GM19035 (cell line): Measurements from ENCODE around the gene SHROOM3.

ENCODE experiments used
- ATAC-seq: cut with Tn5 transposase; IDR thresholded peaks from one replicate; pipeline ENCODE4 v1.9.1; 2021; ENCODE audit not compliant: unreplicated experiment

Gene SHROOM3

DNA sequence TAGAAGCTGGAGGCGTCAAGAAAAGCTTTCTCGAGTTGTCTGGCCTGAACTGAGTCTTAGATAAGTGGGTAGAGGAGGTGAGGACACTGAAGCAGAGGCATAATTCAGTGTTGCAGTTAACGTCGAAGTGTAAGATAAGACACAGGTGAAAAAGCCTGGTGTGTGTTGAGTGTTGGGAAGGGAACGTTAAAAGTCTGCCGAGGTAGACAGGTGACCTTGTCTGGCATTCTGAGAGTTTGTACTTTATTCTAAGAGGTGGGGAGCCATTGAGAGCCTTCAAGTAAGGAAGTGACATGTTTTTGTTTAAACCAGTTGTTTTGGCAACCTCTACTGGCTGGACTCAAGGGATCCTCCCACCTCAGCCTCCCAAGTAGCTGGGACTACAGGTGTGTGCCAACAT, 219.1 kb downstream of the SHROOM3 start:
- ATAC-seq, result no peak

DNA sequence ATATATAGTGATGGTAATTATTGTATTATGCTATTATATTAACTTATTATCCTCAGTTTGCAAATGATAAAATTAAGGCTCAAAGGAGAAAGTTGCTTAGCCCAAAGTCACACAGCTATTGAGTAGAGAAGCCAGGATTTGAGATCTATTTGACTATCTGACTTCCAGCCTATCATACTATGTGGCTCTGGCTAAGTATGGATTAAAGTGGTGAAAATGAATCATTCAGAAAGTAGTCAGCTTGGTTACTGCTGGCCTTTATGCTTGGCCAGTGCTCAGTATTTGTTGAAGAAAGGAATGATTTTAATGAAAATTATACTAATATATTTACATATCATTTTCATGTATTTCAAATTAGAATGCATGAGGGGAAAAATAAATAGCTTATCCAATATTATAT, 219.8 kb downstream of the SHROOM3 start:
- ATAC-seq, result no peak

DNA sequence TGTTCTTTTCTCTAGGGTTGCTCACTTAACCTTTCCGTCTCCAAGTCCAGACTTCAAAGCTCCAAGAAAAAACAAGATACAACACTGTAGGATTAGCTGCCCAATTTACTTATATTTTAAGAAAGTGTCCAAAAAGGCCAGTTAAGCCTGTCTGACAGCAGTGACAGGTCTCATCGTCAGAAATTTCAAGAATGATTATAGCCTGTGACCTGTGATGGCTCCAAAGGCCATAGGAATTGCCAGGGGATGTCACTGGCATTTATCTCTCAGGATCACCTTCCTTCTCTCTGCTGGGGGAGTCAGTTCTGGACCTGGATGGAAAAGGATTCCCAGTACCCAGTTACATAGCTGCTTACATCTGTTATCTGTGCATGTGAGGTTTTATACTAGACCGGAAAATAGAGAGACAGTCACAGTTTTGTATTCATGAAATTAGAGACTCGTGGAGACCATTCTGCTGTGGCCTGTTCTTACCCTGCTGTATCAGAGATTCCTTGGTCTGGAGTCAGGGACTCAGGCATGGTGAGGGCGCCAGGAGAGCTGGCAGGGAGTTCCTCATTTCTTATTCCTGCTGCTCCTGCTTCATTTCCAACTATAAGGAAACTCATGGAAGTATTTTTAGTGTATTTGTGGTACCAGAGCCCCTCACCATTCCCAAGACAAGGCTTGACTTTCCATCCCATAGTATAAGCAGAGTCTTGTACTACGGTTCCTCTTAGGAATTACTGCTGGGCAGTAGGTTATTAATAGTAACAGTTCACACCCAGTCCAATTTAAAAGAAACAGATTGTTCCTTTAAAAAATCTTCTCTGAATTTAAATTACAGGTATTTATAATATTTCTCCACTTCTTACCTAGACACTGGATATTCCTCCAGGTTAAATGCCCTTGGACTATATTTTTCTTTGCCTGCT, 220.8 kb downstream of the SHROOM3 start:
- ATAC-seq, result no peak

DNA sequence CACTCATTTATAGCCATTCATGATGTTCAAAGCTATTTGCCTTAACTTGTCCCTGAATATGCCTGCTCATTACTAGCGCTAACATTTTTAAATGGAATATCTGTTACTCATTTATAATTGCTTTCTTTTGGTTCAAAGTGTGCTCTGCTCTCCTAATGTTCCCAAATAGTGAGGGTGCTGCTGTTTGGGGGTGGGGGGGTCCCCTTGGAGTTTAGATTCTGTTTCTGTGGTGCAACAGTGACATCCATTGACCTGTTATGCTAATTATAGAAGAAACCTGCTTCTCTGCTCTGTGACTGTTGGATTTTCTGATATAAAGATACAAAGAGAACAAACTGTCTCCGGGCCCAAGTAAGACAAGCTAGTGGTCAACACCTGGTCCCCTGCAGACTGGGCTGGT, 222.4 kb downstream of the SHROOM3 start:
- no peak for ATAC-seq

DNA sequence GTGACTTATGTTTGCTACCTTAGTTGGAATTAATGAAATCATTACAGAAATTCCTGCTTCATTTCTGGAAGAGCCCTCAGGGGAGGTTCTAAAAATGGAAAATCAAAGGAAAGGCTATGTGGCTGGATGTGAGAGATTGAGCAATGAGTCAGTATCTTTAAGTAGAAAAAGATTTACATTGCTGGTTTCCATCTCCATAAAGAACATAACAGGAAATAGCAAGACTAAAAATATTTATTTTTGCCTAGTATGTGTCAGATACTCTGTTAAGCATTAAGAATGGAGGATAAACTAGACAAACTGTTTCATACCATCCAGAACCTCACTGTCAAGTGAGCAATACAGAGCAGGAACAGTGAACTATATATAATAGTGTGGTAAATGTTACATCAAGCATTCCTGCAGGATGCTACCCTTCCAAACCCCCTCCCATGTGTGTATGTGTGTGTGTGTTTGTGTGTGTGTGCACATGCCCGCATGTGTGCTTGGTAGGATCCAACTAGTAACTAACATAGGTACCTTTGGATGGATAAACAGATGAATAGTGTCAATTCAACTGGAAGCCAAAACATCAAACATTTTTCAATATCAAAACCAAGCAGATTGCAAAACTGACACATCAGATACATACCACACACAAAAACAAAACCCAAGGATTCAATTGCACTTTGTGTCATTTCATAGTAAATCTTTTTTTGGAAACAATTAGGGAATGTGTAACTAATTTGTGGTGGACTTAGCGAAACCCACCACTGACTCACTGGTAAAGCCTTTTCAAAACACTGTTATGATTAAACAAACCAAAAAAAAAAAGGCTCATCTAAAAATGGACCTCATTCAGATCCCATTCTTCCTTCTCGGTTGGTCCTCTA, 223.4 kb downstream of the SHROOM3 start:
- ATAC-seq, result no peak

DNA sequence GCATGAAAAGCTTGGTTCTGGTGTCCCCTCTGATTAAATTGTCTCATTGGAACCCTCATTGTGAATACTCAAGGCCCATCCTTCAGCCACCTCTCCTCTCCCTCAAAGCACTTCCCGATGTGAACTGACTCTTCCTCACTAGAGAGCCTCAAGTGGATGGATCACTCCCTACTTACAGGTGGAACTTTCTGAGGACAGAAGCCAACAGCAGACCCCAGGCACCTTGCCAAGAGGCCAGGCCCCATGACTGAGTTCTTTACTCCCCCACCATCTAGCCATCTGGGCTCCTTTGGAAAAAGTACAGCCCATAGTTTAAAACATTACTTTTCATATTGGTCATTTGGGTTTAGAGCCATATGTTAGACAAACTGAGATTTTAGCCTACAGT, 224.1 kb downstream of the SHROOM3 start:
- no peak for ATAC-seq

DNA sequence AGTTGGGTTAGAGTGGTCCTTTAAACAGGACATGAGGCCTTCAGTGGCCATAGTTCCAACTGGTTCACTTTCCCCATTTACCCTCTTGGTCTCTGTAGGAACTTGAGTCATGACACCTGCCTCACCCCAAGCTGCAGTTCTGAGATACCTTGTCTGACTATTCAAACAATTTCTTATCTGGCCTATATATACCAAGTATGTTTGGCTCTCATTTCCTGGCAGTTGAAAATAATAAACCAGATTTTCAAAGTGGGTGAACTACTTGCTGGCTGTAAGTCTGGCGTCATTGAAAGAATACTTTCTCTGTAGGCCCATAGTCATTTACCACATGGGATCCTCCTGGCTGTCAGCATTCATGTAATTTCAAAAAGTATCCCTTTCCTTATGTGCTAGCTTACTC, 228.8 kb downstream of the SHROOM3 start:
- ATAC-seq, result no peak

DNA sequence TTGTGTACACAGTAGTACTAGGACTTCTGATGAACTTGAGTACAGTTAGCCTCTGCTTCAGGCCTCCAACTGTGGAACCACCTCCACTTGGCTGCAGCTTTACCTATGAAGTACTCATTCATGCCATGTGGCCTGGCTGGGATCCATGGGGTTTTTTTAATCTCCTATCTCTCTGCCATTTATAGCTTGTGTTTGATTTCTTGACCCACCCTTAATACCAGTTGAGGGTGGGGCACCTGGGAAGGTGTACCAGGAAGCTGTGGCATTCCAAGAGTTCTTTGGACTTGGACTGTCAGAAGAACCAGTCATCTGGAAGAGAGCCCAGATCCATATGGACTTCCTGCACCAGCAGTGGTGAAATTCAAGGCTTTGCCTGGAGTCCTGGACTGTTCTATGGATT, 230.1 kb downstream of the SHROOM3 start:
- ATAC-seq, result no peak

DNA sequence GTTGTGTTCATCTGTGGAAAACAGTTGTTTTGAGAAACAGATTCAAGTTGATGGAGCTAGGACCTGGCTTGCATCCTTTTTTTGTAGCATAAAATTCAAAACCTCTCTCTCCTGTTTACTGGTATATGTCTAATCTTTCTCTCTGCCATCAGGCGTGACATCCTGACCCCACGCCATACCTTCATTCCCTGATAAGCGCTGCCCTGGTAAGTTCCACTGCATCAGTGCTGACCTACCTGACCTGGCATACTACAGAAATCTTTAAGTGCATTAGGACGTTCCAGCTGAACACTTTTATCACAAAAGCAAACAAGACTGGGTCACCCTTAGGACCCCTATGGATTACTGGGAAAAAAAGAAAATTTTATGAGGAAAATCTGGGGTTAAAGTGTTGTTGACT, 230.7 kb downstream of the SHROOM3 start:
- no peak for ATAC-seq

DNA sequence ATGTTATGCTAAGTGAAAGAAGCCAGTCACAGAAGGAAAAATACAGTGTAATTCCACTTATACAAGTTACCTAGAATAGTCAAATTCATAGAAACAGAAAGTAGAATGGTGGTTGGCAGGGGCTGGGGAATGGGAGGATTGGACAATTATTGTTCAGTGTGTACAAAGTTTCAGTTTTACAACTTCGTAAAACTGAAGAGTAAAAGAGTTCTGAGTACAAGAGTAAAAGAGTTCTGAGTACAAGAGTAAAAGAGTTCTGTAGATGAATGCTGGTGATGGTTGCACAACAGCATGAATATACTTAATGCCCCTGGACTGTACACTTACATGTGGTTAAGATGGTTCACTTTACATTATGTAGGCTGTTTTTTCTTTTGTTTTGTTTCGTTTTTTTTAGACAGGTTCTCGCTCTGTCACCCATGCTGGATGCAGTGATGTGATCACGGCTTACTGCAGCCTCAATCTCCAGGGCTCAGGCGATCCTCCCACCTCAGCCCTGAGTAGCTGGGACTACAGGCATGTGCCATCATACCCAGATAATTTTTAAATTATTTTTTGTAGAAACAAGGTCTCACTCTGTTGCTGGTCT, 232.0 kb downstream of the SHROOM3 start:
- no peak for ATAC-seq

DNA sequence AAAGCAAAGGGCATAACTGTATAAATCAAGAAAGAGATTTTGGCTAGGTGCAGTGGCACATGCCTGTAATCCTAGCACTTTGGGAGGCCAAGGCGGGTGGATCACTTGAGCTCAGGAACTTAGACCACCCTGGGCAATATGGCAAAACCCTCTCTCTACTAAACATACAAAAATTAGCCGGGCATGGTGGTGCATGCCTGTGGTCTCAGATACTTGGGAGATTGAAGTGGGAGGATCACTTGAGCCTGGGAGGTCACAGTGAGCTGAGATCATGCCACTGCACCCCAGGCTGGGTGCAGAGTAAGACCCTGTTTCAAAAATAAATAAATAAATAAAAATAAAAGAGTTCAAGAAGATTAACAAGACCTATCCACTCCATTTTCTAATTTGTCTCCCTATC, 235.6 kb downstream of the SHROOM3 start:
- no peak for ATAC-seq

DNA sequence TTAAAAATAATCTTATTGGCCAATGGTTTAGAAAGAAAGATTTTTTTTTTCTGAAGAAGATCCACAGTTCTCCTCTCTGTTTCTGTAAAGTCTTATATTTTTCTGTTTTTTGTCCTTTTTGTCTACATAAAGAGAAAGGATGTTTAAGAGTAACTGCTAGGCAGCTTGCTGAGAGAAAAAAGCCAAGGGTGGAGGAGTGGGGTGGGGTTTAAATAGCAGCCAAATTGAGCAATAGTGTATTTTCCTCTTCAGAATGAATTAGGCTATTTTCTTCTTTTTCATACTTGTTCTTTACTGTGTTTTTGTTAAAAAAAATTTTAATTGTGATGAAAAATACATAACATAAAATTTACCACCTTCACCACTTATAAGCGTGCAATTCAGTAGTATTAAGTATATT, 238.3 kb downstream of the SHROOM3 start:
- ATAC-seq, result no peak

DNA sequence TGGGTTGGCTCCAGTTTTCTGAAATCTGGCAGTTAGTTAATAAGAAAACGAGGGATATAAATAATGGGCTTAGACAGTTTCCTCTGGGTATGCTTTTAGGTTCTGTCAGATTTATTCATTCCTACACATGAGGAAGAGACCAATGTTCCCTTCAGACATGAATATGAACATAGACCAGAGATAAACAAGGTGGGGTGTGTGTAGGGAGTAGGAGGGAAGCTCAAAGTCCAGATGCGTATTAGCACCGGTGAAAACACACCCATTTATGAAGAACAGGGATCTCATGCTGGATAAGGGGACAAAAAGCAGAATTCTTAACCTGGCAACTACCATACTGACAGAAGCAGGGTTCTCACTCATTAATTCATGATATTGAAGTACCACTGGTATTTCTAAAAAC, 240.0 kb downstream of the SHROOM3 start:
- ATAC-seq, result no peak

DNA sequence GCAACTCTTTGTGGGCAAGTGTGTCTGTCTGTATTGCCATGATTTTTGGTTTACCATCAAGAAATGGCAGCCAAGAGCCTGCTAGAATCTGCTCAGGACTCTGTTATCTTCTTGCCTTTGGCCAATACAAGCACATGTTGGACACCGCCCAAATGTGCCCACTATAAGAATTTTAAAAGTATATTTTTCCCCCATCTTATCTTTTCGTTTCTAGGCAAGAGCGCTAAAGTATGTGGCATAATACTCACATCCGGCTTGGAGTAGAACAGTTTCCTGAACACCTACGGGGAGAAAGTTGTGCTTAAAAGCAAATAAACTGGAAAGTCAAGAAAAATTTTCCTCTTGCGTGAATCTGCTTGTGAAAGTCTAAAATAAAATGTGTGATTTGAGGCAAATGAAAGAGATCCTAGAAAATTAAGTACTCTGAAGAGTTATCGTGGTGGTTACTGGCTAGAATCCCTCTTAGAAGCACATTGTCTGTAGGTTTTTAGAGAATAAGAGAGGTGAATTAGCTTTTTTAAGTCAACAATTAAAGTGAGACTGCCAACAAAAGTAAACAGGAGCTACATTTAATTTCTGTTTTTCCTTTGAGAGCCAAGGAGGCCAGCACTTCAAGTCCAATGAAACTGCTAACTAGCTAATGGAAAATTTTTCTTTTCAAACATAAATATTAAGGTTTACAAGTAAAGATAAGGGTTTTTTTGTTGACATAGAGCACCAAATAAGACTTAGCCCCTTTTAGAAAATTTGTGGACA, 242.7 kb downstream of the SHROOM3 start:
- ATAC-seq, result no peak

DNA sequence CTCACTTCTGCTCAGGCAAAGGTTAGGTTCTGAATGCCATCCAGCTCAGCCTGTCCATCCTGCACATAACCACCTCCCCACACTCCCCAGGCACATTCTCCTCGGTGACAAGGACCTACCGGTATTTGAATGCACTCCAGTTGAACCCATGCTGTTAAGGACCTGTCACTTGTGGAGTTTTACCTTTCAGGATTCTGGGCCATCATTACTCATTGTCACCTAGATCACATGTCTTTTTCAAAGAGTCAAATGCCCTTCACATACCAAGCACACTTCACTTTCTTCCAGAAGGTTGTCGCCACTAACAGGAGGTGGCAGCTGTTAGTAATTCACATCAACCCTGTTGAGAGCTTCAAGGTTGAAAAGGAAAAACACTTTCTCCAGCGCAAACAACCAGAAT, 244.7 kb downstream of the SHROOM3 start:
- no peak for ATAC-seq

DNA sequence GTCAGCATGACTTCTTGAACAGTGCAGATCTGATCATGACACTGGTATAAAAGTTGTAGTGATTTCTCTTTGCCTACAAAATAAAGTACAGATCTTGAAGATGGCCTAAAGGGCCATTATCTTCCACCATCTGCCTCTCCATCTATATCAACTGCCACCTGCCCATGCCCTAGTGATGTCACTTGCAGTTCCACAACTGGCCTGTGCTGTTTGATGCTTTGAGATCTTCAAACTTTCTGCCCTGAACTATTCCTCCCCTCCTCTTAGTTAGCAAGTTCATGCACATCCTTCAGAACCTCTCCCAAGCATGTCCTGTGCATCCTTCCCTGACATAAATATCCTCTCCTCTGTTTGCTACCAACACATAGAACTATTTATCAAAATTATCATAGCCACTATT, 245.9 kb downstream of the SHROOM3 start:
- no peak for ATAC-seq

DNA sequence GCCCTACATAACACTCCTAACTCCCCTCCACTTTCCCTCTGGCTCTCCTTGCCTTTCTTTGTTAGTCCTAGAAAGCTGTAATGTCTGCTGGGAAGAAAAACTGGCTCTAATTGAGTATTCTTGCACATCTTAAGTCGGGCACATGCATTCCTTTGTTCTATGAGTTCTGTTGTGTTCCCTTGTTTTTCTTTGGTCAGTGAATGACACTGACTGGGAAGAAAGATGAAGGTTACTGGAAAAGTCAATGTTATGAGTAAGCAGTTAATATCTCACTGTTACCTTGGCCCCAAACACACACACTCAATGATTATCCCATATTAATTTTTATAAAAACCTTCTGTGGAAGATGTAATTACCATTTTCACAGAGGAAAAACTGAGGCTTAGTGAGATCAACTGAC, 247.0 kb downstream of the SHROOM3 start:
- no peak for ATAC-seq

DNA sequence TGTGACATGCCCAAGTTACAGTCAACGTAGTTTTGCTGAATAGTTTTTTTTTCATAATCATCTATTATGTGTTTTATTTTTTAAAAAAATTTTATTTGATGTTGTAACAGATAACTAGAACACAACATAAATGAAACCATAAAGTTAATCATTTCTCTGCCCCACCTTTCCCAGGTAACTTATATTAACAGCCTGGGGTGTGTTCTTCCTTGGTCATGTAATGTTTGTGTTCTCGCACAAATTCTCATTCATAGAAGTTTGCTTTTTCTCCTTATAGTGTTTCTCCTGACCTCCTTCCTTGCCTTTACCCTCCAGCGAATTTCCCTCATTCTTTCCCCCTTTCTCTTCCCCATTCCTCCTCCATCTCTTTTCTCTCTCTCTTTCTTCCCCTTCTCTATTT, 248.1 kb downstream of the SHROOM3 start:
- ATAC-seq, result no peak

DNA sequence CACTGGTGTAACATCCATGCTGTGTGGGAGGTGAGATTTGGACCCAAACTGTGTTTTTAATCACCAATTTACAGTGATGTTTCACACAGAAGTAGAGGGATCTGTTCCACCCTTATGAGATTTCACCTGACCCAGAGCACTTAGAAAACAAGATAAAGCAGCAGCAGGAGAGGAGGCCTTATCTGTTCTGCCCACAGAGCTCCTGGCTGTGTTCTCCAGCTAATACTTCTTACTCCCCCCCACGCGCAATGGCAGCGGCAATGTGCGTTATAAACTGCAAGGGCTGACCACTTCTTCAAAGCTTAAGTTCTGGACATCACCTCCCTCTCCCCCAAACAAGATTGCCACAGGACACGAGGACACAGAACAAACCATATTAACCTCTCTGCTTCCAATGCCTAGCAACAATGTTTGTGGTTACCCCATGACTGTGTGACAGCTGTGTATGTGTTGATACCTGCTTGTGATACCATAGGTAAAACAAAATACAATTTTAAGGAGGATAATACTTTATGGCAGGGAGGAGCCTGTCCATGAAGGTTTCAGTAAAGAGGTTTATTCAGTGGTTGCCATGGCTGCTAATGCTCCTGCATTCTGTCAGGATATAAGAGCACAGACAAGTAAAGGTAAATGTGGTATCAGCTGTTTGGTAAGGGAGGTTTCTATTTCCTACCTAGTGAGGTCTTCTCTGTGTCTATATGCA, 252.9 kb downstream of the SHROOM3 start:
- no peak for ATAC-seq

DNA sequence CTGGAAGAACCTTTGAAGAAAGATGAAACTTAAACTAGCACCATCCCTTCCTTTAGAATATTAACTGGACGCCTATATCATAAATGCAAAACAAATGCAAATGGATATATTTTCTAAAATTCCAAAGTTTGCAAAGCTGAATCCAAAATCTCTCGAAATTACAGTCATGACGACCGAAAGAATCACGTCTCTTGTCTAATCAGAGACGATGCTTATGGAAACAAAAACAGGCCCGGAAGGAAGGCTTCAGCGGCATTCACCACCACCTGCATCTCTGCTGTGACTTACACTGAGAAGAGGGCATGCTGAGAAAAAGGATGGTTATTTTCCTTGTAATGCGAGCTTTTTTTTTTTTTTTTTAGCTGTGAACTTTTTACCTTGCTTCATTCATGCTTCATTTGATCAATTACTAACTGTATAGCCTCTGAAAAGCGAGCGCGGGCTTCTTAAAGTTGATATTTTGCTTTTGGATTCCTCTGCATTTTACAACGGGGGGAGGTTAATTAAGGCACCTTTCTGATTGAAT, 253.7 kb downstream of the SHROOM3 start:
- no peak for ATAC-seq
